ENCODE results near the gene LMBRD1.

DNA sequence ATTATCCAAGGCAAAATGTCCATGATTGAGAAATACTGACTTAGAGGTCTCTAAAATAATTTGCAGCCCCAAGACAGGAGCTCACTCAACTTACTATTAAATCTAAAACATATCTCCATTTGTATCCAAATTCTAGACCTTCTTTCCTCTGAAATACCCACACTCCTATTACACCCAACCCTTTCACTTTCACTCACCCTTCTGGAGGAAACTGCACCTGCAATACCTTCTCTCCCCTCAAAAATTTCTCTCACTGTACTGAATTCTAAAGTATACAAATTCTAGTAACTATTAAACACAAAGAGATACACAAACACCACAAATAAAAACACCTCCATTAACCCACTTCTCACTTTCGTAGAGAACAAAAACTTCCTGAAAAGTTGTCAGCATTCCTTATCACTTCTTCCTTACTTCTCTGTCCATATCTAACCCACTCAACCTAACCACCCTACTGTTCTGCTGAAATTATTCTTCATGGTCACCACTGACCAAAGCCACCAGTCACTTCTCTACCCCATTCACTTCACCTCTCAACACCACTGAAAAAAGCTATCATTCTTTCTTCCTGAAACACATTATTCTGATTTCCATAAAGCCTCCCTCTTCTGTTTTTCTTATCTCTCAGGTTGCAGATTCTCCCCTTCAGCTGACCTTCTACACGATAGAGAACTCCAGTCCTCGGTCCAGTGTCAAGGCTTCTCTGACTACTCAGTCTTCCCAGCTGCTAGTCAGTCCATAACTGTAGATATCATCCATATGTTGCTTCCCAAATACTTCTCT is 12.0 kb downstream of the LMBRD1 start:
- TF ChIP-seq OSR1 (CRISPR knock-in tag; IDR thresholded peaks at IDR 0.05) (no peak), CSRNP3 (CRISPR knock-in tag; IDR thresholded peaks at IDR 0.05) (no peak), ZFP3 (CRISPR knock-in tag; IDR thresholded peaks at IDR 0.05) (no peak), ZNF8 (CRISPR knock-in tag; IDR thresholded peaks at IDR 0.05) (no peak), PPARA (CRISPR knock-in tag; IDR thresholded peaks at IDR 0.05; ENCODE audit: borderline replicate concordance) (no peak)
- TF ChIP-seq, protein P1, sequence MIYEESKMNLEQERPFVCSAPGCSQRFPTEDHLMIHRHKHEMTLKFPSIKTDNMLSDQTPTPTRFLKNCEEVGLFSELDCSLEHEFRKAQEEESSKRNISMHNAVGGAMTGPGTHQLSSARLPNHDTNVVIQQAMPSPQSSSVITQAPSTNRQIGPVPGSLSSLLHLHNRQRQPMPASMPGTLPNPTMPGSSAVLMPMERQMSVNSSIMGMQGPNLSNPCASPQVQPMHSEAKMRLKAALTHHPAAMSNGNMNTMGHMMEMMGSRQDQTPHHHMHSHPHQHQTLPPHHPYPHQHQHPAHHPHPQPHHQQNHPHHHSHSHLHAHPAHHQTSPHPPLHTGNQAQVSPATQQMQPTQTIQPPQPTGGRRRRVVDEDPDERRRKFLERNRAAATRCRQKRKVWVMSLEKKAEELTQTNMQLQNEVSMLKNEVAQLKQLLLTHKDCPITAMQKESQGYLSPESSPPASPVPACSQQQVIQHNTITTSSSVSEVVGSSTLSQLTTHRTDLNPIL (CRISPR knock-in tag; IDR thresholded peaks at IDR 0.05; ENCODE audit: low read depth) = no peak

Data from SK-N-SH treated with all-trans-retinoic acid at 6 μM for 48 hours (cell line).